ENCODE results near the gene BMP6. TPM values are rescaled to one million over a fixed set of nuclear protein-coding genes. Genes with fewer than 3 reads are reported as not detected.

The BMP6 gene
- total RNA-seq, 1 donor from 2014 or later: 2.1 TPM

- Histone ChIP-seq H3K4me1 (ENCODE audit: control insufficient read depth in 3 of 3, insufficient read depth in 3 of 3, low read length in 3 of 3) (no peaks in the 10 kb centered on the region), H3K27me3 (ENCODE audit: control insufficient read depth in 3 of 3, insufficient read depth in 3 of 3, low read length in 3 of 3) (peaks cover 0 to 3% (median 0%) of the 10 kb centered on the region in 3 donors), H3K27ac (ENCODE audit: low read depth, low read length) (no peak overlapping the region), H3K4me3 (ENCODE audit: low read length in 3 of 3) (no peak overlapping the region), H3K9me3 (ENCODE audit: control insufficient read depth in 3 of 3, low read length in 3 of 3) (no peaks in the 10 kb centered on the region), H3K9ac (ENCODE audit: low read depth in 1 of 3, low read length in 3 of 3) (no peak overlapping the region), H3K36me3 (ENCODE audit: control insufficient read depth in 3 of 3, insufficient read depth in 3 of 3, low read length in 3 of 3) (no peaks in the 10 kb centered on the region)
These were observed 107.2 kb downstream of the BMP6 start for GRCh38 chr6:7832904-7833750.

GRCh38 chr6:7833751-7834070 is 107.8 kb downstream of the BMP6 start:
- Histone ChIP-seq H3K4me1 (ENCODE audit: control insufficient read depth in 3 of 3, insufficient read depth in 3 of 3, low read length in 3 of 3) (no peaks in the 10 kb centered on the region), H3K27ac (ENCODE audit: low read depth, low read length) (no peak overlapping the region), H3K9me3 (ENCODE audit: control insufficient read depth in 3 of 3, low read length in 3 of 3) (no peaks in the 10 kb centered on the region), H3K36me3 (ENCODE audit: control insufficient read depth in 3 of 3, insufficient read depth in 3 of 3, low read length in 3 of 3) (no peaks in the 10 kb centered on the region), H3K27me3 (ENCODE audit: control insufficient read depth in 3 of 3, insufficient read depth in 3 of 3, low read length in 3 of 3) (peaks cover 0 to 3% (median 0%) of the 10 kb centered on the region in 3 donors), H3K4me3 (ENCODE audit: low read length in 3 of 3) (no peak overlapping the region), H3K9ac (ENCODE audit: low read depth in 1 of 3, low read length in 3 of 3) (no peak overlapping the region)

- H3K27ac ChIP-seq (ENCODE audit: low read depth, low read length): no peak overlapping the region
- no peaks in the 10 kb centered on the region for H3K9me3 ChIP-seq (ENCODE audit: control insufficient read depth in 3 of 3, low read length in 3 of 3)
- H3K36me3 ChIP-seq (ENCODE audit: control insufficient read depth in 3 of 3, insufficient read depth in 3 of 3, low read length in 3 of 3): no peaks in the 10 kb centered on the region
- H3K9ac ChIP-seq (ENCODE audit: low read depth in 1 of 3, low read length in 3 of 3): no peak overlapping the region
- H3K27me3 ChIP-seq (ENCODE audit: control insufficient read depth in 3 of 3, insufficient read depth in 3 of 3, low read length in 3 of 3): peaks cover 0 to 3% (median 0%) of the 10 kb centered on the region in 3 donors
- H3K4me3 ChIP-seq (ENCODE audit: low read length in 3 of 3): no peak overlapping the region
- no peaks in the 10 kb centered on the region for H3K4me1 ChIP-seq (ENCODE audit: control insufficient read depth in 3 of 3, insufficient read depth in 3 of 3, low read length in 3 of 3)
These were observed 110.6 kb downstream of the BMP6 start for GRCh38 chr6:7836371-7837026.

- Histone ChIP-seq H3K9ac (ENCODE audit: low read depth in 1 of 3, low read length in 3 of 3) (no peak overlapping the region), H3K4me3 (ENCODE audit: low read length in 3 of 3) (no peak overlapping the region), H3K4me1 (ENCODE audit: control insufficient read depth in 3 of 3, insufficient read depth in 3 of 3, low read length in 3 of 3) (no peaks in the 10 kb centered on the region), H3K9me3 (ENCODE audit: control insufficient read depth in 3 of 3, low read length in 3 of 3) (peaks cover 0 to 6% (median 2%) of the 10 kb centered on the region in 3 donors), H3K27ac (ENCODE audit: low read depth, low read length) (no peak overlapping the region), H3K36me3 (ENCODE audit: control insufficient read depth in 3 of 3, insufficient read depth in 3 of 3, low read length in 3 of 3) (no peaks in the 10 kb centered on the region), H3K27me3 (ENCODE audit: control insufficient read depth in 3 of 3, insufficient read depth in 3 of 3, low read length in 3 of 3) (no peaks in the 10 kb centered on the region)
These were observed 116.0 kb downstream of the BMP6 start for GRCh38 chr6:7841781-7842468.

GRCh38 chr6:7846966-7847818 is 121.3 kb downstream of the BMP6 start:
- Histone ChIP-seq H3K9me3 (ENCODE audit: control insufficient read depth in 3 of 3, low read length in 3 of 3) (peaks cover under 1 to 6% (median 4%) of the 10 kb centered on the region in 3 donors), H3K36me3 (ENCODE audit: control insufficient read depth in 3 of 3, insufficient read depth in 3 of 3, low read length in 3 of 3) (no peaks in the 10 kb centered on the region), H3K9ac (ENCODE audit: low read depth in 1 of 3, low read length in 3 of 3) (no peak overlapping the region), H3K4me3 (ENCODE audit: low read length in 3 of 3) (no peak overlapping the region), H3K4me1 (ENCODE audit: control insufficient read depth in 3 of 3, insufficient read depth in 3 of 3, low read length in 3 of 3) (no peaks in the 10 kb centered on the region), H3K27me3 (ENCODE audit: control insufficient read depth in 3 of 3, insufficient read depth in 3 of 3, low read length in 3 of 3) (no peaks in the 10 kb centered on the region), H3K27ac (ENCODE audit: low read depth, low read length) (no peak overlapping the region)

GRCh38 chr6:7848229-7848628 is 122.3 kb downstream of the BMP6 start:
- H3K4me3 ChIP-seq (ENCODE audit: low read length in 3 of 3): no peak overlapping the region
- no peaks in the 10 kb centered on the region for H3K4me1 ChIP-seq (ENCODE audit: control insufficient read depth in 3 of 3, insufficient read depth in 3 of 3, low read length in 3 of 3)
- H3K27ac ChIP-seq (ENCODE audit: low read depth, low read length): no peak overlapping the region
- no peak overlapping the region for H3K9ac ChIP-seq (ENCODE audit: low read depth in 1 of 3, low read length in 3 of 3)
- H3K36me3 ChIP-seq (ENCODE audit: control insufficient read depth in 3 of 3, insufficient read depth in 3 of 3, low read length in 3 of 3): no peaks in the 10 kb centered on the region
- no peaks in the 10 kb centered on the region for H3K27me3 ChIP-seq (ENCODE audit: control insufficient read depth in 3 of 3, insufficient read depth in 3 of 3, low read length in 3 of 3)
- peaks cover 0 to 4% (median 4%) of the 10 kb centered on the region in 3 donors for H3K9me3 ChIP-seq (ENCODE audit: control insufficient read depth in 3 of 3, low read length in 3 of 3)

GRCh38 chr6:7851780-7852179 is 125.9 kb downstream of the BMP6 start:
- H3K4me3 ChIP-seq (ENCODE audit: low read length in 3 of 3): no peak overlapping the region
- H3K4me1 ChIP-seq (ENCODE audit: control insufficient read depth in 3 of 3, insufficient read depth in 3 of 3, low read length in 3 of 3): no peaks in the 10 kb centered on the region
- no peaks in the 10 kb centered on the region for H3K36me3 ChIP-seq (ENCODE audit: control insufficient read depth in 3 of 3, insufficient read depth in 3 of 3, low read length in 3 of 3)
- no peak overlapping the region for H3K9ac ChIP-seq (ENCODE audit: low read depth in 1 of 3, low read length in 3 of 3)
- peaks cover 0 to 4% (median 4%) of the 10 kb centered on the region in 3 donors for H3K9me3 ChIP-seq (ENCODE audit: control insufficient read depth in 3 of 3, low read length in 3 of 3)
- H3K27ac ChIP-seq (ENCODE audit: low read depth, low read length): no peak overlapping the region
- no peaks in the 10 kb centered on the region for H3K27me3 ChIP-seq (ENCODE audit: control insufficient read depth in 3 of 3, insufficient read depth in 3 of 3, low read length in 3 of 3)

DNA sequence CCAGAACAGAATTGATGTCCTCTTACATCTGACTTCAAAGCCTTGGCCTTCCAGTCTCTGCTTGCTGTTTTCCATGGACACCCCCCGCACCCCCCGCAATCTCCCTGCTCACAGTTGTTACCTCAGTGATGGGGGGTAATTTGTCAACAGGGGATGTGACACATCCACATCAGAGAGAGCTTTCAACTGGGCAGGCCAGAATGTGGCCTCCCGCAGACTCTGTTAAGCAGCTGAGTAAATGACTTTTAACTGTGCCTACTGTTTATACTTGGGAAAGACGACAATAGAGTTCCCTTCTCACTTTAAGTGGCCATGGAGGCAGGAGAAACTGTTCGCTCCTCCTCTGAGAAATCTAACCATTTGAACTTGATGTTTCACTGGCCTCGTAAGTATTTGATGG is 133.7 kb downstream of the BMP6 start:
- Histone ChIP-seq H3K4me1 (ENCODE audit: control insufficient read depth in 3 of 3, insufficient read depth in 3 of 3, low read length in 3 of 3) (no peaks in the 10 kb centered on the region), H3K9ac (ENCODE audit: low read depth in 1 of 3, low read length in 3 of 3) (no peak overlapping the region), H3K9me3 (ENCODE audit: control insufficient read depth in 3 of 3, low read length in 3 of 3) (no peaks in the 10 kb centered on the region), H3K36me3 (ENCODE audit: control insufficient read depth in 3 of 3, insufficient read depth in 3 of 3, low read length in 3 of 3) (no peaks in the 10 kb centered on the region), H3K4me3 (ENCODE audit: low read length in 3 of 3) (no peak overlapping the region), H3K27me3 (ENCODE audit: control insufficient read depth in 3 of 3, insufficient read depth in 3 of 3, low read length in 3 of 3) (peaks cover 0 to 3% (median 0%) of the 10 kb centered on the region in 3 donors), H3K27ac (ENCODE audit: low read depth, low read length) (no peak overlapping the region)

GRCh38 chr6:7865781-7866180 is 139.9 kb downstream of the BMP6 start:
- Histone ChIP-seq H3K36me3 (ENCODE audit: control insufficient read depth in 3 of 3, insufficient read depth in 3 of 3, low read length in 3 of 3) (no peaks in the 10 kb centered on the region), H3K4me1 (ENCODE audit: control insufficient read depth in 3 of 3, insufficient read depth in 3 of 3, low read length in 3 of 3) (no peaks in the 10 kb centered on the region), H3K4me3 (ENCODE audit: low read length in 3 of 3) (no peak overlapping the region), H3K27ac (ENCODE audit: low read depth, low read length) (no peak overlapping the region), H3K9me3 (ENCODE audit: control insufficient read depth in 3 of 3, low read length in 3 of 3) (no peaks in the 10 kb centered on the region), H3K27me3 (ENCODE audit: control insufficient read depth in 3 of 3, insufficient read depth in 3 of 3, low read length in 3 of 3) (peaks cover 0 to 3% (median 0%) of the 10 kb centered on the region in 3 donors), H3K9ac (ENCODE audit: low read depth in 1 of 3, low read length in 3 of 3) (no peak overlapping the region)
